HG02981 (cell line): ENCODE measurements around the gene SP5.
"Not testable (repeated sequence)": the region's sequence is repeated elsewhere in the genome, so short reads cannot be mapped to it uniquely, and the experiment has no call there.

ENCODE experiments used
- ATAC-seq: cut with Tn5 transposase; IDR thresholded peaks from one replicate; pipeline ENCODE4 v1.9.1; 2021; ENCODE audit warnings: mild to moderate bottlenecking, moderate library complexity; ENCODE audit not compliant: unreplicated experiment

Gene SP5

DNA sequence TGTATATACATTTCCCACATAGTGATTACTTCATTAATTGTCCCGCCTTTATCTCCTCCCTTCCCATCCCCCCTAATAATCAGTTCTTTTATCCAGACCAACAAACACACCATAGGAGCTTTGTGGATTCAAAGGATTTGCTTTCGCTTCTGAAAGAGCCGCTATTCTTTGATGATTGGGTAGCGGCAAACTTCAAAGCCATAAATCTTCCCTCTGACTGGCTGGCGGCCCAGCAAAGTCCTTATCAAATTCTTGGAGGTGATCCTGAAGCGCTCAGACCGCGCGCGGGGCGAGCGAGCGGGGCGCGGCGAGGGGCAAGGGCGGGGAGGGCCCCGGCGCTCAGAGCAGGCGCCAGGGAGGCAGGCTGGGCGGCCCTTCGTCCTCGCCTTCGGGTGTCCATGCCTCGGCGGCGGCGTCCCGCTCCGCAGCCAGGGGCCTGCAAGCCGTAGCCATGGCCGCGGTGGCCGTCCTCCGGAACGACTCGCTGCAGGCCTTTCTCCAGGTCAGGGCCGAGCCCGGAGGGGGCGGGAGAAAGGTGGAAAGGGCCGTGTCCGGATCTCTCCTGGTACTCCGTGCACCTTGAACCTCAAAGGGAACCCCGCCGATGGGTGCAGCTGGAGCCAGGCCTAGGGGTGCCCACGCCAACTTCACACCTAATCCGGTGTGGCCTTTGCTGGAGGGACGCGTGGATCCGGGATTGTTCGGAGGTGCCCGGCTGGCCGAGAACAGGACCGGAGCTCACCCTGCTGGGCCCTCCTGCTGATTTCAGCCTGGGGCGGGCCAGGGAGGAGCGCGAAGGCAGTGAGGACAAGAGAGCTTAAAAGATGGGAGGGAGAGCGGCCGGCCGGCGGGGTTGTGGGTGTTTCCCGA, at the start of gene SP5:
TSS of gene SP5 (plus strand) at position 276 of the 870 bp plus-strand sequence. CDS start at position 452, 176 bp downstream.
- ATAC-seq = no peak

DNA sequence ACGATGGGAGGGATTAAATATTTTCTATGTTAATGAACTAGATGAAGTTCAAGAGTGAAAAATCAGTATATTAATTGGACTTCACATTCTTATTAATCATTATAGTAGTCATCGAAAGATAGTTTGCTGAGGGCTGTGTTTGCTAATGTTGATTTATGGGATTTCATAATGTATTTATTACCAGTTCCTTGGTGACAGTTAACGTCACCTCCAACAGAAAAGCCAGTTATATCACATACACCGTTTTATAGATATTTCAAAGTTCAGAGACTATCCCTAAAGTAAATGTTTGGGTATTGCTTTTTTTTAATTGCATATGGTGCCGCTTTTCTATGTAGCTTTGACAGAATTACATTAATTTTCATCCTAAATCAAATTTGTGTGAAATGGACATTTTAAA, 49.4 kb upstream of the SP5 start:
- no peak for ATAC-seq

DNA sequence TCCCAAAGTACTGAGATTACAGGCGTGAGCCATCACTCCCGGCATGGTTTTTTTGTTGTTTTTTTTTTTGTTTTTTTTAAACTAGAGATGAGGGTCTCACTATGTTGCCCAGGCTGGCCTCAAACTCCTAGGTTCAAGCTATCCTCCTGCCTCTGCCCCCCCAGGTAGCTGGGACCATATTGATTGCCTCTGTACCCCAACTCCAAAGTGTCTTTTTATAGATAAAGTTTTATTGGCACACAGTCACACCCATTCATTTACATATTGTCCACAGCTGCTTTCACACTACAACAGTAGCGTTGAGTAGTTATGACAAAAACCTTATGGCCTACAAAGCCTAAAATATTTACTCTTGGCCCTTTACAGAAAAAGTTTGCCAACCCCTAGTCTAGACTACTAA, 45.2 kb upstream of the SP5 start:
- no peak for ATAC-seq

DNA sequence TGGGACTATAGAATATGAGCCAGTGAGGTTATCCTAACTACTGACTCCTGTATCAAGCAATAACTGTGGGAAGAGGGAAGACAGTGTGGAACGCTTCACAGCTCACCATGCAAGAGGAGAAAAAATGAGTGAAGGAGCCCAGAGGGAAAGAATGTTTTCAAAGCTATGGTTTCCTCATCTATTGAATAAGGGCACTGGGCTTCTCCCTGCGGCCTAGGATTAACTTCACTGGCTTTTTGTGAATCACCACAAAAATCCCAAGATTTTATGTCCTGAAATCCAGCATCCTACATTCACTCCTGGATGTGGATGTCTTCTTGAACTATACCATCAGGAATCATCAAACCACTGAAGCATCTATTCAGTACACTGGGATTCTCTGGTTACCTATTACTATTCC, 44.5 kb upstream of the SP5 start:
- ATAC-seq = no peak

DNA sequence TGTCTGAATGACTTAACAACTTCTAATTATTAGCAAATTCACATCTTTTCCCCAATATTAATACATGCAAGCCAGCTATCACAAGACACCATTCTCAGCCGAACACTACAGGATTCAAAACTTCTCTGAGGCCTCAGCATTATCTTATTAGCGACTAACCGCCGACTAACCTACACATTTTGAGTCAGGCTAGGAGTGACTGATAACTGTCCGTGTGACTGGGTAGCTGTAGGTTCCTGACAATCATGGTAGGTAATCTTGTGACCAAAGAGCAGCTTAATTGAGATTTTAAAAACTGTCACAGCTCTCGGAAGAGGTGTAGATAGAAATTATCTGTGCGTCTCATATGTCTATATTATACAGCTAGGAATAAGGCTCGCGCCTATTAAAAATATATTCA, 44.1 kb upstream of the SP5 start:
- no peak for ATAC-seq

DNA sequence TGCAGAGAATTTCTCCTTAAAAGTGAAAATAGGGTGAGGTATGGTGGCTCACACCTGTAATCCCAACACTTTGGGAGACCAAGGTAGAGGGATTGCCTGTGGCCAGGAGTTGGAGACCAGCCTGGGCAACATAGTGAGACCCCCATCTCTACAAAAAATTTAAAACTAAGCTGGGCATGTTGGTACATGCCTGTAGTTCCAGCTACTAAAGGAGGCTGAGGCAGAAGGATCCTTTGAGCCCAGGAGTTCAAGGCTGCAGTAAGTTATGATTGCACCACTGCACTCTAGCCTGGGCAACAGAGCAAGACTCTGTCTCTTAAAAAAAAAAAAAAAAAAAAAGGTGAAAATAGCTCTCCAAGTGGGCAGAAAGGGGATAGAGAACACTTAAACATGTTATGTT, 40.9 kb upstream of the SP5 start:
- ATAC-seq = not testable (repeated sequence)

DNA sequence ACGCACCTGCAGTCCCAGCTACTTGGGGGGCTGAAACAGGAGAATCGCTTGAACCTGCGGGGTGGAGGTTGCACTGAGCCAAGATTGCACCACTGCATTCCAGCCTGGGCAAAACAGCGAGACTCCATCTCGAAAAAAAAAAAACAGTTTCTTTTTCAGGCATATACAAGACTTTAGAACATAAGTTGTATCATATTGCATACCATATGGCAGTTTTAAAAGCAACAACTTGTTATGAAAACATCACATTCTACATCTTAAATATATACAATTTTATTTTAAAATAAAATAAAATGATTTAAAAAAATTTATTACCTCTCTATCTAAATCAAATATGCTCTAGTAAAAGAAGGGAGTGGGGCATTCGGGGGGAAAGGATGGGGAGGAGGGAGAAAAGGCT, 39.4 kb upstream of the SP5 start:
- no peak for ATAC-seq

DNA sequence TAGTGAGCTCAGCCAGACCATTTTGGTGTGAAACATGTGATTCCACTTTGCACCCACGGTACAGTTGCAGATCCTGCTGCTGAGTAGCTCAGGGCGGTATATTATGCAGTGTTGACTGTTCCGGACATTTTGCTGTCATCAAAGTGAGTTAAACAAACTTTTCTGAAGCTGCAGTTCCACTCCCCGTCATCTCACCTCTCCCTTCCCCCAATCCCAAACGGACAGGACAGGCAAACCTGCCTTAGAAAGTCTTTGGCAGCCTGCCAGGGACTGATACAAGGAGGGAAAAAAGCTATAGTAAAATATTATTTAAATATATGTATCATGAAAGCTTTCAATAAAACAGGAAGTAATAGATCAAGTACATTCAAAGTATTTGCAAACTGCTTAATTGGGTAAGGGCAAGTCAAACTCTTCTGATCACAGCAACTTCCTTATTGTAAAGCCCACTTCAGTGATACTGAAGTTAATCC, 35.5 kb upstream of the SP5 start:
- ATAC-seq = no peak

DNA sequence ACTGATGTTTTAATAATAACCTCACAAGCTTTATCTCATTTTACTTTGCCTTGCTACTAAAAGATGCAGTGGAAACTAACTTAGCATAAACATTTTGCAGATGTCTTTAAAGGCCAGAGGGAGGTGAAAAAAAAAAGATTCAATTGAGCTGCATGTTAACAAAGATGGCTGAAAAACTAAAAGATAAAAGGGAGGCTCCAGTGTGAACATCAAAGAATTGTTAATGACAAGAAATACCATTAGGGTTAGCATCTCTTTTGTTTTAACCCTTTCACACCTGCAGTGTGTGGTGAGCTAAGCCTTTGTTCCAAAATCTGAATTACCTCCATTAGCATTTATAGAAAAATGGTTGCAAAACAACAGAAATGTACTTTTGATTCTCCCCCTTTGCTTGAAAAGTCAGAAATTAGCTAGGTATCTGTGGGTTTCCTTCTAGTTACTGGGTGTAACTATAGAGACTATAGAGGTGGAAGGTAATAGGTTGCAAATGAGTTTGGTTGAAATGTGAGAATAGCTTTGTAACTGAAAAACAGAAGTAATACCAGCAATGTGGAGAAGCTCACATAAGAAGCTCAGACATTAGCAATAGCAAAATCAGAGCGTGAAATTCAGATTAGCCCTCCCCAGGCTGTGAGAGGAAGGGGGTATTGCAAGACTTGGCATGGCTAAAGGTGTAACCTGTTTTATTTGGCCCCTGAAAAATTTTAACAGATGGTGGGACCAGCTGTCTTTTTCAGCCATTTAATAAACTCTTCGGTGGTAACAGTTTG, 34.8 kb upstream of the SP5 start:
- peak; percentile 75 for ATAC-seq

DNA sequence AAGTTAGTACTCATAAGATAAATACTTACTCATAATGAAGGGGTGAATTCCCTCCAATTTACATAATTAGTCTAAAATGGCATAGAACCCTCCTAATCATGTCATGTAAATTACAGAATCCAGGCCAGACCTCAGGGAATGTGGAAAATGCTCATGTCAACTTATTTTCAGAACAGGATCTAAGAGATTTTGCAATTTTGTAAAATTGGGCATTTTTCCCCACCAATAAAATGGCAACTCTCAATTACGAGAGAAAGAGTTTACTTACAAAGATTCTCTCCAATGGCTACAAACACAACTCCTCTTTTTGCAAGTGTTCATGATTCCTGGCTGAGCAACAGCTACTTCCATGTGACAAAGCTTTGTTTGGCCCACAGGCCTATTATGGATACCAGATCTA, 33.8 kb upstream of the SP5 start:
- no peak for ATAC-seq

DNA sequence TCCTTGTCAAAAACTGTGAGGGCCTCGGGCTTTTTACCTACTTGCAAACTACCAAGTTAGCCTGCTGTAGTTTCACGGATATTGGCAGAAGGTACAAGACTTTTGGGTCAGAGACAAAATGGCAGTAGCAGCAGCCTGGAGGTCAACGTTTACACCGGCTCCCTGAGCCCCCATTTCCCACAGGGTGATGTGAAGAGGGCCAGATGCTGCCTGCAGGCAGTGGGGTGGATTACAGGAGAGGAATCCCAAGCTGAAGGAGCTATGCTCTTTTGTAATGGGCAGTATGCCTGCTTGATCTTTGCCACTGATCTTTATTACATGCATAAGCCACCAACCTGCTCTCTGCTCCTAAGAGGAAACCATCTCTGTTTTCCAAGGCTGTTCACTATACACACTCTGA, 29.5 kb upstream of the SP5 start:
- no peak for ATAC-seq

DNA sequence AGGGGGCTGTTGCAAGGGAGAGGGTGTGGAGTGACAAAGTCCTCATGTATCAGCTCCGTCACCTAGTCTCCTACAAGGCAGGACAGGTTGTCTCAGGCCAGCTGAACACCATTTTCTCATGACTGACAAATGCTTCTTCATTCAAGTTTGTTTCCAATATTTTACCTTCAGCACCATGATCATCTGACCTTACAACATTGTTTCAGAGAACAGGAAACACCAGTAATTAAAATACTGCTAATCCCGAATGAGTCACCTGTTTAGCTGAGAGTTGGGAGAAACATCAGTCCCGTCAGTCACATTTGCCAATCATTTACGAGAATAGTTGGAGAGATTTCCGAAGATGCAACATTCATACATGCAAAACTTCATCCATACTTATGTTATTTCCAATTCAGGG, 25.7 kb upstream of the SP5 start:
- ATAC-seq = no peak

DNA sequence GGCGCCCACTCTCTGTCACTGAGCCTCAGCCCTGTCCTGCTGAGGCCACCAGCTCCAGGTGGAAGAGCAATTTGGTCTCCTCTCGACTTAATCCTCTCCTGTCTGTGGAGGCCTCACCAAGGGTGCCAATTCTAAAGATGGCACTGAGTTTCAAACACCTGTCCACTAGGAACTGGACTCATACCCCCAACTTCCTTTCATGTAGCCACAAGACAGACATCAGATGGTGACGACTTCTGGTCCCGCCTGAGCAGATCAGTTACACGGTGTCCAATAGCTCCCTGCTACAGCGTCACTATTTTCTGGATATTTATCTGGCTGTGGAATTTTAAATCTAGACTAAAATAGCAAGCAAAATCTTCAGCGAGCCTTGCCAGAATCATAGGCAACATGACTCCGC, 24.5 kb upstream of the SP5 start:
- no peak for ATAC-seq

DNA sequence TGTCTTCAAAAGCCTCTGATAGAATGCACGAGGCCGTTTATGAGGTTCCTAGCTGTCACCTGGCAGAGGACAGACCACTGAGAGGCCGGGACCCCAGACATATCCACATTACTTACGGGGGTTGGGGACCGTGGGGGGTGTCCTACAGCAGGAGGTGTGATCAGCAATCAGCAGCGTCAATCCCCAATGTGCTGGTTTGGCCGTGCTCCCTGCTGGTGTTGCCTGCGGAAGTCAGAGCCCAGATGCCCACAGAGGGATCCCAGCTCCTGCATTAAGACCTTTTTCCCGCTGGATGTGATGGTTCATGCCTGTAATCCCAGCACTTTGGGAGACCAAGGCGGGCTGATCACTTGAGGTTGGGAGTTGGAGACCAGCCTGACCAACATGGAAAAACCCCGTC, 20.8 kb upstream of the SP5 start:
- ATAC-seq = no peak

DNA sequence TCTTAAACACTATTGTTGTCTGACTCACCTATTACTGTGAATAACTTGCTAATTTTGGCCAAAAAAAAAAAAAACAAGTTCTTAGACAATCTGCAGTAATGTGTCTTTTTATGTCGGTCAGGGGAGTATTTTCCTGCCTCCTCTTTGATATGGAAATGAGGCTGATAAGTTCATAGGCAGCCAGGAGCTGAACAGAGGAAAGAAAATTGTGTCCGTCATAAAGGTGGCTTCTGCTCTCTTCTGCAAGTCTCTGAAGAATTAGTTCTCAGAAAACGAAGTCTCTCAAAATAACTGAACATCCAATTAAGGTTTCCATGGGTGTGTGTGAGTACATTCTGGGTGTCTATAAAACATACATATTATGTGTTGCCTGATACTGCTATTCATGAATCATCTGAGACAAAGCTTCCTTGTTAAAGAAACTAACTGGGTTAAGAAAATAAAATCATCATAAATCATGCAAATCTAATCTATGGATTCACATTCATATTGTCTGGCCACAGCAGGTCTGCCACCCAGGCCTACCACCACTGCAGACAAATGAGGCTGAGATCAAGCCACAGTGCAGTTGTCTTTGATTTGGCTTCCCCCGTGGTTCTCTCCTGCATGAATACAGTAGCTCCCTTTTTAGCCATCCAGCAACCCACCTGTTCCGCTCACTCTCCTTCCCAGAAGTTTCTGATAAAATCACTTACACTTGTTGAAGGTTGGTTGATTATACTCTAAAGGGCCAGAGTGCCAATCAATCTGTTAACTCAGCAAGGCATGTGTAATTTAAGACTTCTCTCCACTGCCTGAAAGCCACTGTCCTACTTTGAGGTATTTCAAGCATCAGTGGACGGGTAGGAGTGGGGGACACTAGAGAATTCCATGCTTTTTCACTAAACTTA, 19.4 kb upstream of the SP5 start:
- ATAC-seq = no peak

DNA sequence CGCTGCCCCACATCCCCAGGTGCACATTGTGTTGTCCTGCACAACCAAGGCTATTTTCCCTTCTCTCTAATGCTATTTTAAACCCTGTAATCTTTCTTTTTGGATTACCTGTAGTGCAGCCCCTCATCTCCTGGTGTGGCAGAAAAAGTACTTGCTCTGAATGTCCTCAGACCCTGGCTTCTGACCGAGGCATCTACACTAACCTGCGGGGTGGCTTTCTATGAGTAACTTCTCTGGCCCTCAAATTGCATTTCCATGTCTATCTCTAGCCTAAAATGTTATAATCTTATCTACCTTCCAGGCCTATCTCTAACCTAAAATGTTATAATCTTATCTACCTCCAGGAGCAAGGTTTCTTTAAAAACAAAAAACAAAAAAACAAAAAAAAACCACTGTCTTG, 18.2 kb upstream of the SP5 start:
- ATAC-seq = no peak

DNA sequence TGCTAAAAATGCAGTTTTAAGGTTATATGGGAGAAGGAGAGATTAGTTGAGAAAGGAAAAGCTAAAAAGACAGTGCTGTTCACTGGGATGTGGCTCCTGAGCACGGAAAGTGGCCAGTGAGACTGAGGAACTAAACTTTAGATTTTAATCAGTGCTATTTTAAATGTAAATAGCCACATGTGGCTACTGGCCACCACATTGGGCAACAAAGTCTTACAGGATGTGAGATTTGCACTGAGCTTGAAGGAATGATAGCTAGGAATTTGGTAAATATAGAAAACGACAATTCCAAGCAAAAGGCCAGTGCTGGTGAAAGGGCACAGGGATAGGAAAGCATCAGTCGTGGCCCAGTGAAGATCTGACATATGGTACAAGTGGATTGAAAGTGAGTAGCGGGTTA, 14.1 kb upstream of the SP5 start:
- no peak for ATAC-seq

DNA sequence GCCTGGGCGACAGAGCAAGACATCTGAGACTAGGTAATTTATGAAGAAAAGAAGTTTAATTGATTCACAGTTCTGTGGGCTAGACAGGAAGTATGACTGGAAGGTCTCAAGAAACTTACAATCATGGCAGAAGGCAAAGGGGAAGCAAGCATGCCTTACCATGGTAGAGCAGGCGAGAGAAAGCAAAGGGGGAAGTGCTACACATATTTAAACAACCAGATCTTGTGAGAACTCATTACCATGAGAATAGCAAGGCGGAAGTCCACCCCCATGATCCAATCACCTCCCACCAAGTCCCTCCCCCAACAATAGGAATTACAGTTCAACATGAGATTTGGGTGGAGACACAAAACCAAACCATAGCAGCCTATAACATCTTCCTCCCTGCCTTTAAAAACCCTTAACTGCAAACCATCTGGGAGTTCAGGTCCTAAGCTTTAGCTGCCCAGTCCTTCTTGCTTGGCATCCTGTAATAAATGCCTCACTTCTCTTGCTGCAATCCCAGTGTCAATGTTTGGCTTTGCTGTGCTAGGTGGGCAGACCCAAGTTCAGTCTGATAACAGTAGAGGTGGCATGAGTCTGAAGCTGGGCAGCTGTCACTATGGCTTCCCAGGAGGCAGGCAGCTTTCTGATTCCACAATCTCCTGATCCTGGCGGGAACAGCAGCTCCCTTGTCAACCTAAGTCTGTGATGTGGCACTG, 11.2 kb upstream of the SP5 start:
- ATAC-seq = no peak

DNA sequence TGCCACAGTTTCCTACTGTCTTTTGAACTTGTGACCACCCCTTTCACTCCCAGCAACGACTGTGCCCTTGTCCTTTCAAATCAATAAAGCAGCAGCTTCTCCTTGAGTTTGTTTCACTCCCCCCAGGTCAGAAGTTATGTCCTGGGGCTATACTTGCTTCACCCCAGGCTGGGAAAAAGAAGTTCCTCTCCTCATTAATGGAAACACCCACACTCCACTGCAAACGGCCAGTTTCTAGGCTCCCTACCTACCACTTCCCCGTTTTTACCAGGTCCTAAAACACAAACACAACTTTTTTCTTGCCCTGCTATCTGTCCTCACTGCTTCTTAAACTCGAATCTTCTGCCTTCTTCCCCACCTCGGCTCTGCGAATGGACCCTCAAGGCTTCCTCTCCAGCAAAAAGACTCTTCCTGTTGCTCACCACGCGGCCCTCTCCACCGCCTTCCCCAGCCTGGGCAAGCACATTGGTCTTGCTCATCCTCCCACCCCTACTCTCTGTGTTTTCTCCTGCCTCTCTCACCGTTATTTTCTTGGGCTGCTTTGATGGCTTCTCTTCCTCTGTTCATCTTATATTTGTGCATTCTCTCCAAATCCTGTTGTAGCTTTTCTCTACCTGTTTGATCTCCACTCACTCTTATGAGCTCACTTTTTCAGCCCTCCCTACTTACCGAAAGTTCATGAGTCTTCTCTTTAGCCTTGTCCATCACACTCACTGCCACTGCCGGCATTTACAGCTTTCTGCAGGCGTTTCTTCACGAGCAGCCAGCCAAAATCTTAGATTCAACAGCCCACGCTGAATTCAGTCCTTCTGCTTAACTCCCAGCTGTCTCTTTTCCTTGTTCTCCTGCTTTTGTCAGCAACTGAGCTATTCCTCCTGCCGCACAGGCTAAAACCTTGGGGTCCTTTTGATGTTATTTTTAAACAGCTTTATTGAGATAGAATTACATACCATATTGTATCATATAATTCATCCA, 7.0 kb upstream of the SP5 start:
- no peak for ATAC-seq
